Measurements from ENCODE around the gene TCF7L1. TPM values are rescaled to one million over a fixed set of nuclear protein-coding genes. Genes with fewer than 3 reads are reported as not detected.

Gene TCF7L1
- polyA plus RNA-seq, 3 donors: 39.7 to 44.7 (median 42.9) TPM

DNA sequence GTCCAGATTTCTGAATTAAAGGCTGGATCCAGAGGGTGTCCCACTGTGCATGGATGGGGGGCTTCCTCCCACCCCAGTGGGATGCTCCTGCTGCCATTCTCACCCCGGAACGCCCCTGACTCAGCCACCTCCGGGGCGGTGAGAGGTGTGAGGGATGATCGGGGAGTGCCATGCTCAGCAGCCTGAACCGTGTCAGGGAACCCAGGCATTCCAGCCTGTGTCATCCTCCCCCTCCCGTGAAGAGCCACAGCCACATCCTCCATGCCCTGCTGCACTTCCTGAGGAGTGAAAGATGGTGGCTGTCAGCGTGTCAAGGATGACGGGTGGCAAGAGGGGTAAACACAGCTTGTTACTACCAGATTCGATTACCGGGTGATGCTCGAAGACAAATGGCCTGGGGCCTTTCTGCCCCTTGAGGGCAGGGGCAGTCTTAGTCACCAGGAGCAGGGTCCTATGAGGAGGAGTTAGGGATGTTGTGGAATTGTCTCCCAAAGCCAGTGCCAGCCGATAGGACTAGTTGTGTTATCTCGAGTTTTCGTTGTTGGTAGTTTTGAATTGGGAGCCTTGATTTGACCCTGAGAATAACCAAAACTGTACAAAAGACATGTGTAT lies 80.8 kb downstream of the TCF7L1 start:
- DNase-seq (ENCODE audit: low read depth in 3 of 3, low spot score in 2 of 3): peak in 1 of 3 donors; percentile 58

DNA sequence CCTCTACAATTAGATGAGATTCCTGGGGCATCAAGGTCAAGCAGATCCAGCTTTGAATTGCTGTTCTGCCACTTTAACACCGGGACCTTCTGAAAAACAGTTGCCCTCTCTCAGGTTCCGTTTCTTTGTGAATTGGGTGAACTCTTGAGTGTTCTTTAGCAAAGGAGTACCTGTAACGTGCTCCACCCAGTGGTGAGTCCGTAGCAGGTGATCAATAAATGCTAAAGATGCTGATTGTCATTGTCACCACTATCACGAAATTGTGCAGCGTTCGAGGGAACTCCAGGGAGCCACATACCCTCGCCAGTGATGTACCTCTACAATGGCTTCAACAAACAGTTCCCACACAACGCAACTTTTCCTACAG lies 81.9 kb downstream of the TCF7L1 start:
- no peak for DNase-seq (ENCODE audit: low read depth in 3 of 3, low spot score in 2 of 3)

DNA sequence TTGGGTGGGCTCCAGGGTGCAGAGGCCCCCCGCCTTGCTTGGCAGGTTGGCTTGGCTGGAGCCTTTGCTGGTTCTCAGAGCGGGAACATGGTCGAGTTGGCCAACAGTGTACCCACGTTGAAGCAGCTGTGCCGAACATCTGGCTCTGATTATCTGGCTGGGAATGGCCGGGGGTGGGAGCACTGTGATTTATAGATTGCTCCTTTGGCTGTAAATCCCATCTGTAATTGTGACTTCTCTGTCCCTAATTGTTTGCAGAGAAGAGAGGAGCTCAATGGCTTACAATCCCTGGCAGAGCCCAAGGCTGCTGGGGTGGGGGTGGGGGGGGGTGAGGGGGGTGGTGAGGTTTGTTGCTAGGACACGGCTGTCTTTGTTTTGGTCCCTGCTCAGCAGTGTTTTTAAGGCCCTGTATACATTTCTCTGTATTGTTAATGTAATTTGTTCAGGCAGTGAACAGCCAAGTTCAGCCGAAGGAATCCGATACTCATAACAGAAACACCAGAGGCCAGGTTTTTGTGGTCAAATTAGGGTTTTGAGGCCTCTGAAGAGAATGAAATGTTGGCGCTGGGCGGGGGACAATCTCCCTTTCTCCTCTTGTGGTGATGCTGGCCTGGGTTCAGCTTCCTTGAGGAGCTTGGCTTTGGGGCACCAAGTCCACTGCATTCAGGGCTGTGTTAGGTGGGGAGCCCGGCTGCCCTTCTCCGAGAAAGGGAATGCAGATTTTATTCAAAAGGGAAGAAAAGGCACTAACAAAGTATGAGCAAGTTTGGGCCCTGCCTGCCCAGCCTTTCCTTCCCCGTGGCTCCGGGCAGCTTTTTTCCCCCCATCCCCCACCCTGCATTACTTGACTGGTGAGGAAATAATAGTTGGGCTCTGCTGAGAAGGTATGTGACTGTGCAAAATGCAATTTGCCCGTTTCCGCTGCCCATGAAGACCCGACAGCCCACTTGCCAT lies 82.5 kb downstream of the TCF7L1 start:
- DNase-seq (ENCODE audit: low read depth in 3 of 3, low spot score in 2 of 3): peak in 1 of 3 donors; percentile 56

DNA sequence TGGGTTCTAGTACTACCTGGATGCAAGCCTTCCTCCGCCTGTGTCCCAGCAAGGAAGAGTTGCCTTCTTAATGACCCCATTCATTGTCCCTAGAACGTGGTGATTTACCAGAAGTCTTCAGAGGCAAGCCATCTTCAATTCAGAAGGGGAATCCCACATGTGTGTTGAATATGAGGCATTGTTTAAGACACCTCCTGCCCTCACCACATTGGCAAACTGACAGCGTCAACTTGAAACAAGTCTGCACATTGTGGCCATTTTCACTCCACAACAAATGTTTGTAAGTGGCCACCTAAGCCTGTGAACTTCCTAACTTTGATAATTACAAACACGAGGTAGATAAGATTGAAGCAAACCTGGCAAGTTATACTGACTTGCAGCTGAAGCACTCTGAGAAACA lies 83.7 kb downstream of the TCF7L1 start:
- no peak for DNase-seq (ENCODE audit: low read depth in 3 of 3, low spot score in 2 of 3)

DNA sequence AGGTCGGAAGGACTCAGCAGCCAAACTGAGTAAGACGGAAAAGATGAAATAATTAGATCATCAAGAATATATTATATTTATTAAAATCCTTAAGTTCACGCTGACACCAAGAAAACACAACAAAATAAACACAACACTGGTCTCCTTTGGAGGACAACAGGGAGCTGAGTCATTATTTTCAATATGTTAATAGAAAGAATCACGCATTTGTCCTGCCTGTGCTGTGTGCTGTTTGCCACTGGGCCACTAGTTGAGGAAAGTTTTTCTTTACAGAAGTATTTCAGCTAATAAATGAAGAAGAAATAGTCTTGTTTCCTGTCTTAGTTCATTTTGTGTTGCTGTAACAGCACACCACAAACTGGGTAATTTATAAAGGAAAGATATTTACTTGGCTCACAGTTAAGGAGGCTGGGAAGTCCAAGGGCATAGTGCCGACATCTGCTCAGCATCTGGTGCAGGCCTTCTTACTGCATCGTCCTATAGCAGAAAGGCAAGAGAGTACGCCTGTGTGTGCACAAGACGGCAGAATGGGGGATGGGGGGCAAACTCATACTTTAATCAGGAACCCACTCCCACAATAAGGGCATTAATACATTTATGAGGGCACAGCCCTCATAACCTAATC lies 88.0 kb downstream of the TCF7L1 start:
- no peak for DNase-seq (ENCODE audit: low read depth in 3 of 3, low spot score in 2 of 3)

DNA sequence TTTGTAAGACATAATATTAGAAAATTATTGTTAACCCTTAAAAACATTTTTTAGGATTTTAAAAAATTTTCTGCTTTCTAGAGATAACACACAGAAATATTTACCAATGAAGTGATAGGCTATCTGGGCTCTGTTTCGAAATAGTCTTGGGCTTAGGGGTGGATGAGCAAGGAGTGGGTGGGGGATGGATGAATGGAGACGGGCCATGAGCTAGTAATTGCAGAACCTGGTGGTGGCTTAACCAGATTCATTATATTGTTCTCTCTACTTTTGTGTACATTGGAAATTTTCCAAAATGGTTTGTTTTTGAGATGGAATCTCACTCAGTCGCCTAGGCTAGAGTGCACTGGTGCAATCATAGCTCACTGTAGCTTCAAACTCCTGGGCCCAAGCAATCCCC lies 89.6 kb downstream of the TCF7L1 start:
- no peak for DNase-seq (ENCODE audit: low read depth in 3 of 3, low spot score in 2 of 3)

DNA sequence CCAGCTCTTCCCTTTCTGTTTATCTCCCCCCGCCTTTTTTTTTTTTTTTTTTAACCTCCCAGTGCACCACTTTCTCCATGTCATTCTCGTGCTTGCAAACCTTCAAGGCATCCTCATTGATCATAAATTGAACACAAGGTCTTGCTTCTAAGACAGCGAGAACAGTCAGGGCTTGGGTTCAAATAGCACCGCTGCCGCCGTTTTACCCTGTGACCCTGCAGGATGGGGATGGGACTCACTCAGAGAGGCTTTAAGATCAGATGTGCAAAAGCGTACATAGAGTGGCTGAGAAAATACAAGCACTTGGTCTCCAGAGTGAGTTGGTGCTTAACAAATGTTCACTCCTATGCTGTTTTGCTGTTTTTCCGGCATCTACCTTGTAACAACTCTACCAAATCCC lies 93.6 kb downstream of the TCF7L1 start:
- no peak for DNase-seq (ENCODE audit: low read depth in 3 of 3, low spot score in 2 of 3)

DNA sequence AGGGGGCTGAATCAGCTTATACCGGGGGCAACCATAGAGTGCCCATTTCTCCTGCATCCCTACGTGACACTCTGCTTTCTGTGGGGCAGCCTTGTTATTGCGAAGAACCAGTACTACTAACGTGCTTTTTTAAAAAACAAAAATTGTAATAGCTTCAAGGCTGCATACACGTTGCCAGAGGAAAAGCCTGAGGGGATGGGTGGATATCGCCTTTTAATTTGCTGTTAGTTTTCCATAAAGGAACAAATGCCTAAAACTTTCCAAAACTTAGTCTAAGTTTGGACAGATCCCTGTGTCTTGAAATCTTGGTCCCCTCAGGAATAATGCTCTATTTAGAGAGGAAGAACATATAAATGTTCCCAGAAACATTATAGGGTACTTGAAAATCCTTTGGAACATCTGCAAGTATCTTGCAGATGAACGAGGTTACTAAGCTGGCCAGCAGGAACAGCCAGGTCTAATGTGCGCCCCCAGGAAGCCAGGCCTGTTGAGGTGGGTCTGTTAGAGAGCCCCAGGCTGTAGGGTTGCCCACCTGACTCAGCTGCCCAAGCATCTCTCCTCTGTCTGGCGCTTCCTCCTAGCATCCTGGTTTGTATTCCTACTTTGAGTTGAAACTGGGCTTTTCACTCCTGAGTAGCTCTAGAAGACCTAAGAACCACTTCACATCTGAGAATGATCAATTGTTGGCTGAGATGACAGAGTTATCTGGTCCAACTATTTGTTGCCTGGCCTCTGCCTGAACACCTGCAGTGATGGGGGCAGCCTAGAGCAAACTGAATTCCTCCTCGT lies 97.7 kb downstream of the TCF7L1 start:
- DNase-seq (ENCODE audit: low read depth in 3 of 3, low spot score in 2 of 3): no peak

DNA sequence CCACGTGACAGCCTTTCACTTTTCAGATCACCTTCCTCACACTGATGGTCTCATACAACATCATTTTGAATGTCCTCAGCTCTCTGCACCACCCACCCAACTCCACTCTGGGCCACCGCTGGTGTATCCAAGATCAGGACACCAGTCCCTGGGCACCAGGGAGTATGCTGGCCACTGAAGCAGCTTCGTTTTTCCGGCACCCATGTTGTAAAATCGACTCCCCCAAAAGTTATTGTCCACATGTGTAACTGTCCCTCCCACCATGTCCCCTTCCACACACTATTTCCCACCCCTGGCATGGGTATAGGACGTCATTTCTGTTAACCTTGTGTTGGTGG lies 98.2 kb downstream of the TCF7L1 start:
- DNase-seq (ENCODE audit: low read depth in 3 of 3, low spot score in 2 of 3): no peak

DNA sequence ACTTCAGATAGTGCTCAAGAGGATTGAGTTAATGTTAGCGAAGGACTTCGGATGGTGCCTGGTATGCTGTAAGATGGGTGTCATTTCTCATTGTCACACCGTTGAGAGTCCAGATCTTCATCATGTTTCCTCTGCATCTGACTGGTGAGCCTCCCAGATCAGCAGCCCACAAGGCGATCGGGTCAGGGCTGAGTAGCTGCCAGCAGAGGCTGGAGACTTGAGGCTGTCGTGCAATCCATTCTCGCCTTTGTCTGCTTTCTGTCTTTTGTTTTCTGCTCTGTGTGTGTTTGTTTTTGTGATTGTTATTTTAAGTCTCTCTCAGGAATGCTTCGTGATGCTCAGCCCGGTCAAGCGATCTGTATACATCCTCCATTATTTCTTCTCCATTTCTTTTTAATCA lies 98.8 kb downstream of the TCF7L1 start:
- DNase-seq (ENCODE audit: low read depth in 3 of 3, low spot score in 2 of 3): no peak

DNA sequence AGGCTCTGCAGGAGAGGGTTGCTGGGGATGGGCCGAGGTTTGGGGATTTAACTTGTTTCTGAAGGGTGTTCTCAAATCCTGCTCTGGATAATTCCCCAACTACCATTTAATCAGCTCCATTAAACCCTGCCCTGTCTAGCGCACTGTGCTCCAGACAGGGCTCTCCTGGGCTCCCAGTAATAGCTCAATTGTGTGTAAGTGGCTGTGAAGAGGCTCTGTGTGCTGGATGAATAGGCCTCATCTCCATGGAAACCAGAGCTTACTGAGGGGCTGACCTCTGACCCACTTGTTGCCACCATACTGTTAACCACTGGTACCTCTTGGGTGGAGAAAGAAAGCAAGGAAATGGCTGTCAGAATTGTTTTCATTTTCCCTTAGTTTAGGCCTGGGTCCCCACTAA lies 101.7 kb downstream of the TCF7L1 start:
- no peak for DNase-seq (ENCODE audit: low read depth in 3 of 3, low spot score in 2 of 3)

DNA sequence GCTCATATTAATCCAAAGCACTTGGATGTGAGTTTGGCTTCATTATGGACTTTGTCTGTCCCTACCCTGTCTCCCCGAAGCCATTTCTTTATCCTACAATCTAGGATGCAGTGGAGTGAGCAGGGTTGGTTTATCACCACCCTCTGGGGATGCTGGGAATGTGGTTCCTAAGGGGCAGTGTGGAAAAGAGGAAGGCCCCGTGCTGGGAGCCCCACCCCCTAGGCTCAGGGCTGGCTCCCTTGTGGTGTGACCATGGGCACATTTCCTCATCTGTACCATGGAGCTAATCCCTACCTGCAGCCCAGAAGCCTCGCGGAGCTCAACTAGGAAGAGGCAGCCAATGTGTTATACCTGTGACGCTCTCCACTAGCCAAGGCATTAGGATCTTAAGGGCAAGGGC lies 102.1 kb downstream of the TCF7L1 start:
- no peak for DNase-seq (ENCODE audit: low read depth in 3 of 3, low spot score in 2 of 3)

DNA sequence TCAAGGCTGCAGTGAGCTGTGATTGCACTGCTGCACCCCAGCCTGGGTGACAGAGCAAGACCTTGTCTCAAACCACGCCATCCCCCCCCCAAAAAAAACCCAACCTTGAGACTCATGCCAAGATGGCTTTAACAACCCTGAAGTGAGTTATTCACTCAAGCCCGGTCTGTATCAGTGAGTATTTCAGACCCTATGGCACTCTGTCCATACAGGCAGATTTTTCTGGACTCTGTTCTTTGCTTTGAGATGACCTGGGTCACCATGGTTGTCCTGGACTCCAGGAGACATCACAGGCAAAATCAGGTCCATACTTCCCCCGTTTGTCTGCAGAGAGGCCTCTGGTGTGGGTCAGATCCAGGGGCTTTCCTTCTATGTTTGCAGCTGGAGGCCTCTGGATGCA lies 102.9 kb downstream of the TCF7L1 start:
- no peak for DNase-seq (ENCODE audit: low read depth in 3 of 3, low spot score in 2 of 3)

DNA sequence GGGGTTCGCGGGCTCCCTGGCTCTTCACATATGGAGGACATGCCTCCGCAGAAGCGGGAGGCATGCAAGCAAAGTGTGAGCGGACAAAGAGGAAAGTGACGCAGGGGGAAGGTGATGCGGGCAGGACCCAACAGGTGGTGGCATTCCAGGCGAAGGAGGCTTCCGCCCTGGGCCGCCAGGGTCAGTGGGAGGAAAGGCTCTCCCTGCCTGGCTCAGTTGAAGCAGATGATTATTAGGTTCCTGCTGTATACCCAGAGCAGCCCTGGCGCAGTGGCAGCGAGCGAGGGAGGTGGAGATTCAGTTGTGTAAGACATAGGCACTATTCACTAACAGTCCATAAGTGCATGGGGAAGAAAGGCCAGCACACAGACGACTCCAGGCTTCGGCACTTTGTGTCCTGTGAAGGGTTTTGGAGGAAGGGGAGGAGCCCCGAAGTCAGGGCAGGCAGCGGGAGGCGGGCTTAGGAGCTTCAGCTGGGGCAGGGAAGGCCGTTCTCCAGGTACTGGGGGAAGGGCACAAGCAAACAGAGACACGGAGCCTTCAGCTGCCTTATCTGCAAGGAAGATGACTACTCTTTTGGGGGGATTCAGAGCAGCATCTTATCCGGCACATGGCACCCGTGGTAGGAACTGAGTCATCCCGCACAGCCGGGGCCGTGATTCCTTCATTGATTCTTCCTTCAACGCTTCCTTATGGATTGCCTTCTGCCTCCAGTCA lies 104.8 kb downstream of the TCF7L1 start:
- no peak for DNase-seq (ENCODE audit: low read depth in 3 of 3, low spot score in 2 of 3)

DNA sequence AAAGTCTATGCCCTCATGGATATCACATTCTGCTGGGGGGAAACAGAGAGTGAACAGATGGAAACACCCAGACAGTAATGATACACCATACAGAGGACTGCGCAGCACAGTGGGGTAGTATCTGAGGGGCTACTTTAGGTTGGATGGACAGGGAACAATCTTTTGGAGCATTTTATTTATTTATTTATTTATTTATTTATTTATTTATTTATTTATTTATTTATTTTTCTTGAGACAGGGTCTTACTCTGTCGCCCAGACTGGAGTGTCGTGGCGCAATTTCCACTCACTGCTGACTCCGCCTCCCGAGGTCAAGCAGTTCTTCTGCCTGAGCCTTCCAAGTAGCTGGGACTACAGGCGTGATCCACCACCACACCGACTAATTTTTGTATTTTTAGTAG lies 105.4 kb downstream of the TCF7L1 start:
- DNase-seq (ENCODE audit: low read depth in 3 of 3, low spot score in 2 of 3): no peak

DNA sequence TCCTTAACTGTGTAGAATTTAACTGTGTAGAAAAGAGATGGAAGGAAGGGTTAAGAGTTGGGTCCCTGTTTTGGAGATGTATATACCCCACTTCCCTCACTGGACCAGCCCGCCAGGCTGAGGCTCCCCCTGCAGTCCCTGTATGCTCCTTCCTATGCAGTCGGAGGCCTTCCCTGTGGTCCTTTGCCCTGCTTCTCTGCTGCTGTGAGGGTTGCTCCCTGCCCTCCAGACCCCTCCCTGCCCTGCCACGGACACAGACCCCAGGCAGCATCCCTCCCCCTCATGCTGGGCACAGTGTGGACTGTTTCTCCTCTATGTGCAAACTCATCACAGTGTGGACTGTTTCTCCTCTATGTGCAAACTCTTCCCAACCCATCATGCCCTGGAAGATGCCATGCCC lies 105.9 kb downstream of the TCF7L1 start:
- no peak for DNase-seq (ENCODE audit: low read depth in 3 of 3, low spot score in 2 of 3)

DNA sequence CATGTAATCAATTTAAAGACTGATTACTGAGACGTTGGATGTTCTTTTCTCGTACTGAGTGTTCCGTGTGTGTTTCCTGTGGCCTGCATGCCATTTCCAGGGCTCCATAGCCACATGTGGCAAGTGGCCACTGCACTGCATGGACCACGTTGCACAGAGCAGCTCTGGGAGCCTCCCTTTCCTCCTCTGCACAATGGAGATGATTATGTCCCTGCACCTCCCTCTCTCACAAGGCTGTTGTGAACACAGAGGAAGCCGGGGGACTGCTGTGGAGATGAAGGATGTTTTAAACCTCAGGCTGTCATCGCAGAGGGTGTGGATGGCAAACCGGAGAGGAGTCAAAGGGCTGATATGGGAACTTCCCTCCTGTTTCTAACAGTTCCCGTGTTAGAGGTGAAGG lies 106.9 kb downstream of the TCF7L1 start:
- no peak for DNase-seq (ENCODE audit: low read depth in 3 of 3, low spot score in 2 of 3)

DNA sequence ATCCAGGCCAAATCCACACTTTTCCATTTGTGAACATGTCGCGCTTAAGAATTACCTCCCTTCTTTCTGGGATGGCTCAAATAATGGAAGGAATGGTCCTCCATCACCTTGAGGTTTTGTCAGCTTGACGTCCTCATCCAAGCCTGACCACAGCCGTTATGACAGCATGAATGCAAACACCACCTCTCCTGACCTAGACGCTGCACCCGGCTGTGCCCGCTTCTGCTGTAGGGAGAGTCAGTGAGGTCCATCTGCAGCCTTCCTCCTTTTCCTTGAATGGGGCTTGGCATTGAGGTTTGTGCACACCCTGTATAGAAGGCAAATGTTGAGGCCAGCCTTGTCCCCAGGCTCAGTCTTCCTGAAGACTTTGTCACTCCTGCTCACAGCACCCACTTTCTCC lies 109.1 kb downstream of the TCF7L1 start:
- no peak for DNase-seq (ENCODE audit: low read depth in 3 of 3, low spot score in 2 of 3)

DNA sequence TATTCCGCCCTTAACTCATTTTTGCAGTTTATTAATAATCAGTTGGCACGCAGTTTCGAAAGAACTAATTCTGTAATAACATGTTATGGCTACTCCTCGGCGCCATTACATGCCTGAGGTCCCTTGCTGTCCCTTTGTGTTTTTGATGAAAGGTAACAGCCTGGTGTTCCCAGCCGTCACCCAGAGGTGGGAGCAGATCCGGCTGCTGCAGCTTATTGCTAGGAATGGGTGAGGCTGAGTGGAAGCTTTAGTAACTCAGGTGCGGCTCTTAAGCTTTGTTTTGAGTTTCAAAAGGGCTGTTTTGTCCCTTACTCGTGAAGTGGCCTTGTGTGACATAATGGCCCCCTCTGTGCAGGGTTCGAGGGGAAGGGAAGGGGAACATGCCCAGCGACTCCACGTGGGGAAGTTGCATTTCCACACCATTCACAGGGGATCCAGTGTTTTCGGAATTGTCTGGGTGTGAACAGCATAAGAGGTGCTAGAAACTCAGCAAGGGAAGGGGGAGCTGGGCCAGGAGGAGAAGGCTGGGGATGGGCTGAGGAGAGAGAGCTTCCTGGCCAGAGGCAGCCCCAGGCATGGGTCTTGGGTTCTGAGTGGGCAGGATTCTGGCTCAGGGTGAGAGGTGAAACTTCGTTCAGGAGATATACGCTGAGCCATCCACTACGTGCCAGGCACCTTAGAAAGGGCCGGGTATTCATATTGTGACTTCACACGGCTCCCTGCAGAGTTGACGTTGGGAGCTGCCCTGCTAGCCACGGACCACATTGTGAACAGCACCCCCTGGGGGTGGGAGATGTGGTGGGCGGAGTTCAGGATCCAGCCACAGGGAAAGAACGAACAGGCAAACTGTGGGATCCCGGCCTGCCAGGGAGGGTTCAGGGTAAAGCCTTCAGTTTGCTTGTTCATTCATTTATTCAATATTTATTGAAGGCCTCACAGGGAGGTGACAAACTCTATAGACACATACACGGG lies 110.2 kb downstream of the TCF7L1 start:
- no peak for DNase-seq (ENCODE audit: low read depth in 3 of 3, low spot score in 2 of 3)
